ENCODE data around the gene PLAC8. TPM values are rescaled to one million over a fixed set of nuclear protein-coding genes. Genes with fewer than 3 reads are reported as not detected.
A peak's percentile ranks its signal among the peaks of the same experiment; 100 is the strongest.

Gene PLAC8
- polyA plus RNA-seq, 3 donors: 114 to 626 (median 170) TPM

- H3K4me3 ChIP-seq (replicated peaks in 1 of 3; ENCODE audit: low read depth in 2 of 3, low read length in 3 of 3): no peak overlapping the region
- intact Hi-C loops (cut with micrococcal nuclease): no loop called here
- no peak overlapping the region for H3K9ac ChIP-seq (ENCODE audit: insufficient read depth, low read length, poor library complexity, severe bottlenecking)
- no peak for DNase-seq
- H4K20me1 ChIP-seq (ENCODE audit: insufficient read depth, low read length): peaks cover 10% of the 10 kb centered on the region
- H2AFZ ChIP-seq (ENCODE audit: insufficient read depth, low read depth, low read length, poor library complexity, severe bottlenecking): no peak overlapping the region
- no peaks in the 10 kb centered on the region for H3K9me3 ChIP-seq (replicated peaks in 1 of 2; ENCODE audit: control insufficient read depth in 1 of 2, insufficient read depth in 1 of 2, low read length in 2 of 2)
- Mint-ChIP-seq H3K36me3 (peaks cover 90 to 98% of the 10 kb centered on the region in 2 donors), H3K9me3 (peaks cover 0 to 3% (median 0%) of the 10 kb centered on the region in 7 donors), H3K27me3 (ENCODE audit: low read depth in 3 of 3) (no peaks in the 10 kb centered on the region), H3K27ac (peak overlapping the region in 1 of 7 donors; percentile 21), H3K4me1 (peaks cover 18% of the 10 kb centered on the region), H3K4me3 (no peak overlapping the region)
- H3K4me1 ChIP-seq (ENCODE audit: control insufficient read depth in 1 of 2, insufficient read depth in 2 of 2, low read length in 2 of 2): no peaks in the 10 kb centered on the region
- WGBS (ENCODE audit: insufficient coverage): no CpG with 5 or more reads among the region's 2 CpGs
- peaks cover 96% of the 10 kb centered on the region for H3K79me2 ChIP-seq (ENCODE audit: insufficient read depth, low read length)
- peak overlapping the region in 1 of 2 donors; percentile 61 for H3K27ac ChIP-seq (ENCODE audit: low read depth in 1 of 2, low read length in 2 of 2)
- TF ChIP-seq CTCF (IDR thresholded peaks at IDR 0.05): no peak
- H3K27me3 ChIP-seq (ENCODE audit: control insufficient read depth in 2 of 2, insufficient read depth in 2 of 2, low read length in 2 of 2): no peaks in the 10 kb centered on the region
- peaks cover 86 to 98% of the 10 kb centered on the region in 2 donors for H3K36me3 ChIP-seq (replicated peaks in 1 of 2; ENCODE audit: control insufficient read depth in 1 of 2, insufficient read depth in 2 of 2, low read length in 2 of 2)
- H3K4me2 ChIP-seq (replicated peaks; ENCODE audit: extremely low read depth, low read length, poor library complexity, severe bottlenecking): no peak overlapping the region
Observed at GRCh38 chr4:83096397-83096796, 18.1 kb downstream of the PLAC8 start.

- H3K9me3 Mint-ChIP-seq: no peaks in the 10 kb centered on the region
- Histone ChIP-seq H3K9ac (ENCODE audit: insufficient read depth, low read length, poor library complexity, severe bottlenecking) (no peak overlapping the region), H3K9me3 (replicated peaks in 1 of 2; ENCODE audit: control insufficient read depth in 1 of 2, insufficient read depth in 1 of 2, low read length in 2 of 2) (no peaks in the 10 kb centered on the region), H3K4me2 (replicated peaks; ENCODE audit: extremely low read depth, low read length, poor library complexity, severe bottlenecking) (no peak overlapping the region), H3K79me2 (ENCODE audit: insufficient read depth, low read length) (peaks cover 70% of the 10 kb centered on the region), H3K36me3 (replicated peaks in 1 of 2; ENCODE audit: control insufficient read depth in 1 of 2, insufficient read depth in 2 of 2, low read length in 2 of 2) (peaks cover 88 to 99% of the 10 kb centered on the region in 2 donors), H2AFZ (ENCODE audit: insufficient read depth, low read depth, low read length, poor library complexity, severe bottlenecking) (no peak overlapping the region), H3K27ac (ENCODE audit: low read depth in 1 of 2, low read length in 2 of 2) (peak overlapping the region; percentile 8 to 41), H3K4me1 (ENCODE audit: control insufficient read depth in 1 of 2, insufficient read depth in 2 of 2, low read length in 2 of 2) (peaks cover 0 to 8% of the 10 kb centered on the region in 2 donors), H4K20me1 (ENCODE audit: insufficient read depth, low read length) (peaks cover 14% of the 10 kb centered on the region), H3K4me3 (replicated peaks in 1 of 3; ENCODE audit: low read depth in 2 of 3, low read length in 3 of 3) (no peak overlapping the region), H3K27me3 (ENCODE audit: control insufficient read depth in 2 of 2, insufficient read depth in 2 of 2, low read length in 2 of 2) (no peaks in the 10 kb centered on the region)
- H3K36me3 Mint-ChIP-seq: peaks cover 83 to 98% of the 10 kb centered on the region in 2 donors
- peak overlapping the region; percentile 23 to 84 (median 63) for H3K27ac Mint-ChIP-seq
- H3K27me3 Mint-ChIP-seq (ENCODE audit: low read depth in 3 of 3): no peaks in the 10 kb centered on the region
- WGBS (ENCODE audit: insufficient coverage): 93% methylated on average over 6 of the region's 6 CpGs
- no peak for TF ChIP-seq CTCF (IDR thresholded peaks at IDR 0.05)
- DNase-seq: no peak
- H3K4me3 Mint-ChIP-seq: no peak overlapping the region
- intact Hi-C loops (cut with micrococcal nuclease): no loop called here
- peaks cover 19% of the 10 kb centered on the region for H3K4me1 Mint-ChIP-seq
Observed at GRCh38 chr4:83093060-83093640, 21.4 kb downstream of the PLAC8 start.

Data from CD14-positive monocyte (primary cell).